ENCODE results near the gene MEI4.

- TF ChIP-seq CTCF (conservative IDR thresholded peaks at IDR 0.05; ENCODE audit: low read length) (no peak), EZH2phosphoT487 (IDR thresholded peaks at IDR 0.05; ENCODE audit: borderline replicate concordance) (no peak)
These were observed 277.5 kb downstream of the MEI4 start for GRCh38 chr6:77930382-77930781.
